Activated CD4-positive, alpha-beta memory T cell treated with anti-CD3 and anti-CD28 coated beads, Interleukin-2, amount 10 ng/mL, durations not matched to agents 7 days and 5 days (primary cell): ENCODE measurements around the gene SLC6A6. TPM values are rescaled to one million over a fixed set of nuclear protein-coding genes. Genes with fewer than 3 reads are reported as not detected.
"Not testable (repeated sequence)": the region's sequence is repeated elsewhere in the genome, so short reads cannot be mapped to it uniquely, and the experiment has no call there.

ENCODE experiments used
- CTCF ChIA-PET: fragments of 350-600 bp; sonication (Branson Sonifier 250); formaldehyde crosslinking; loops from one replicate; lab custom pipeline; 2021; ENCODE audit warnings: antibody characterized with exemption, inconsistent platforms; lab: Charles Lee
- POLR2A ChIA-PET: fragments of 350-600 bp; sonication (Branson Sonifier 250); formaldehyde crosslinking; loops from one replicate; lab custom pipeline; 2021; ENCODE audit warnings: antibody characterized with exemption; lab: Charles Lee
- DNase-seq: peaks from one replicate; pipeline ENCODE4 v3.0.0-alpha.2; 2020
- H3K27ac Mint-ChIP-seq: one replicate; pipeline ENCODE4 v1.8.0; 2021; ENCODE audit warnings: mild to moderate bottlenecking, mixed read lengths
- H3K27me3 Mint-ChIP-seq: one replicate; pipeline ENCODE4 v1.8.0; 2021; ENCODE audit warnings: mixed read lengths
- H3K36me3 Mint-ChIP-seq: one replicate; pipeline ENCODE4 v1.8.0; 2021; ENCODE audit warnings: low read depth, mixed read lengths
- H3K4me1 Mint-ChIP-seq: one replicate; pipeline ENCODE4 v1.8.0; 2021; ENCODE audit warnings: mixed read lengths
- H3K4me3 Mint-ChIP-seq: one replicate; pipeline ENCODE4 v1.8.0; 2021; ENCODE audit warnings: mild to moderate bottlenecking, mixed read lengths
- H3K9me3 Mint-ChIP-seq: one replicate; pipeline ENCODE4 v1.8.0; 2021; ENCODE audit warnings: mixed read lengths
- total RNA-seq, 2 experiments: library from RNA; stranded (reverse); gene quantifications; one replicate each; pipeline ENCODE4 v1.2.3, GENCODE V29; 2021

The SLC6A6 gene
- total RNA-seq, 2 experiments from 2014 or later: 59.0 to 61.5 TPM

GRCh38 chr3:14435175-14436014 lies 33.0 kb downstream of the SLC6A6 start:
- CTCF ChIA-PET: interaction anchor here (2.0 to 4.5 kb wide), 3 partner anchors 10 to 33 kb away, joined by 6 to 28 read pairs (median 6); partner anchors contain the start of gene SLC6A6
- Mint-ChIP-seq H3K4me3 (no peak overlapping the region), H3K36me3 (peaks cover 10% of the 10 kb centered on the region), H3K4me1 (peaks cover 61% of the 10 kb centered on the region), H3K27ac (no peak overlapping the region), H3K27me3 (no peaks in the 10 kb centered on the region), H3K9me3 (no peaks in the 10 kb centered on the region)
- no peak for DNase-seq
- POLR2A ChIA-PET: interaction anchor here (0.7 to 2.8 kb wide), 5 partner anchors 10 to 257 kb away, joined by 3 to 10 read pairs (median 3); partner anchors contain the start of genes LSM3, SLC6A6 and XPC

- no peaks in the 10 kb centered on the region for H3K27me3 Mint-ChIP-seq
- no peak for DNase-seq
- H3K36me3 Mint-ChIP-seq: peaks cover 10% of the 10 kb centered on the region
- H3K4me3 Mint-ChIP-seq: no peak overlapping the region
- POLR2A ChIA-PET: interaction anchor here (1.3 to 2.0 kb wide), 3 partner anchors 10 to 35 kb away, joined by 4 to 6 read pairs (median 6); partner anchors contain the start of gene SLC6A6
- H3K27ac Mint-ChIP-seq: no peak overlapping the region
- CTCF ChIA-PET: interaction anchor here (2.0 to 2.6 kb wide), 3 partner anchors 11 to 35 kb away, joined by 5 to 6 read pairs (median 6); partner anchors contain the start of gene SLC6A6
- H3K9me3 Mint-ChIP-seq: no peaks in the 10 kb centered on the region
- peaks cover 51% of the 10 kb centered on the region for H3K4me1 Mint-ChIP-seq
These were observed 34.5 kb downstream of the SLC6A6 start for GRCh38 chr3:14436954-14437281.

GRCh38 chr3:14437705-14438104 lies 35.3 kb downstream of the SLC6A6 start:
- CTCF ChIA-PET: interaction anchor here (0.7 to 2.6 kb wide), 3 partner anchors 12 to 877 kb away, joined by 5 to 6 read pairs (median 5); no protein-coding TSS in a partner anchor
- not testable (repeated sequence) for H3K9me3 Mint-ChIP-seq, DNase-seq, H3K4me3 Mint-ChIP-seq, H3K27me3 Mint-ChIP-seq, H3K27ac Mint-ChIP-seq
- Mint-ChIP-seq H3K36me3 (peaks cover 10% of the 10 kb centered on the region), H3K4me1 (peaks cover 47% of the 10 kb centered on the region)
- POLR2A ChIA-PET: interaction anchor here (1.3 to 2.0 kb wide), 2 partner anchors 11 to 13 kb away, joined by 6 read pairs; no protein-coding TSS in a partner anchor

GRCh38 chr3:14438262-14438661 lies 35.9 kb downstream of the SLC6A6 start:
- Mint-ChIP-seq H3K36me3 (peaks cover 10% of the 10 kb centered on the region), H3K9me3 (no peaks in the 10 kb centered on the region)
- CTCF ChIA-PET: interaction anchor here (2.0 to 2.6 kb wide), 2 partner anchors 12 to 29 kb away, joined by 5 to 6 read pairs; no protein-coding TSS in a partner anchor

GRCh38 chr3:14438929-14439328 lies 36.5 kb downstream of the SLC6A6 start:
- Mint-ChIP-seq H3K27ac (no peak overlapping the region), H3K36me3 (peaks cover 12% of the 10 kb centered on the region), H3K4me3 (no peak overlapping the region), H3K4me1 (peaks cover 36% of the 10 kb centered on the region), H3K27me3 (no peaks in the 10 kb centered on the region), H3K9me3 (no peaks in the 10 kb centered on the region)
- ChIA-PET POLR2A (no interaction called here), CTCF (interaction anchor here (0.9 to 1.0 kb wide), 2 partner anchors 28 to 553 kb away, joined by 3 read pairs; no protein-coding TSS in a partner anchor)
- DNase-seq: no peak

More at GRCh38 chr3:14438262-14438661, 35.9 kb downstream of the SLC6A6 start:
- no peak for DNase-seq
- Mint-ChIP-seq H3K4me1 (peaks cover 42% of the 10 kb centered on the region), H3K27ac (no peak overlapping the region), H3K27me3 (no peaks in the 10 kb centered on the region), H3K4me3 (no peak overlapping the region)
- POLR2A ChIA-PET: interaction anchor here (2.0 kb wide), 1 partner anchor 12 kb away, joined by 6 read pairs; no protein-coding TSS in a partner anchor

- H3K36me3 Mint-ChIP-seq: peaks cover 12% of the 10 kb centered on the region
- POLR2A ChIA-PET: no interaction called here
- H3K9me3 Mint-ChIP-seq: no peaks in the 10 kb centered on the region
- H3K27me3 Mint-ChIP-seq: no peaks in the 10 kb centered on the region
- CTCF ChIA-PET: interaction anchor here (0.9 to 1.0 kb wide), 2 partner anchors 27 to 554 kb away, joined by 3 read pairs; no protein-coding TSS in a partner anchor
- H3K4me1 Mint-ChIP-seq: peaks cover 29% of the 10 kb centered on the region
- no peak overlapping the region for H3K4me3 Mint-ChIP-seq
- no peak overlapping the region for H3K27ac Mint-ChIP-seq
- no peak for DNase-seq
These were observed 37.2 kb downstream of the SLC6A6 start for GRCh38 chr3:14439501-14440167.

GRCh38 chr3:14440168-14440518 lies 37.7 kb downstream of the SLC6A6 start:
- CTCF ChIA-PET: no interaction called here
- DNase-seq: no peak
- Mint-ChIP-seq H3K27me3 (no peaks in the 10 kb centered on the region), H3K4me3 (no peak overlapping the region), H3K36me3 (peaks cover 12% of the 10 kb centered on the region), H3K9me3 (no peaks in the 10 kb centered on the region), H3K4me1 (peaks cover 24% of the 10 kb centered on the region), H3K27ac (no peak overlapping the region)
- POLR2A ChIA-PET: no interaction called here

GRCh38 chr3:14440531-14441239 lies 38.3 kb downstream of the SLC6A6 start:
- Mint-ChIP-seq H3K27me3 (no peaks in the 10 kb centered on the region), H3K27ac (no peak overlapping the region), H3K36me3 (peaks cover 14% of the 10 kb centered on the region), H3K4me1 (peaks cover 19% of the 10 kb centered on the region), H3K4me3 (no peak overlapping the region), H3K9me3 (no peaks in the 10 kb centered on the region)
- CTCF ChIA-PET: no interaction called here
- DNase-seq: no peak
- POLR2A ChIA-PET: interaction anchor here (2.3 kb wide), 1 partner anchor 8 kb away, joined by 13 read pairs; no protein-coding TSS in a partner anchor

- ChIA-PET CTCF (no interaction called here), POLR2A (interaction anchor here (2.3 kb wide), 1 partner anchor 9 kb away, joined by 13 read pairs; no protein-coding TSS in a partner anchor)
- H3K36me3 Mint-ChIP-seq: peaks cover 21% of the 10 kb centered on the region
- no peaks in the 10 kb centered on the region for H3K9me3 Mint-ChIP-seq
- DNase-seq: no peak
- H3K4me3 Mint-ChIP-seq: no peak overlapping the region
- H3K4me1 Mint-ChIP-seq: peaks cover 17% of the 10 kb centered on the region
- H3K27ac Mint-ChIP-seq: no peak overlapping the region
- no peaks in the 10 kb centered on the region for H3K27me3 Mint-ChIP-seq
These were observed 39.0 kb downstream of the SLC6A6 start for GRCh38 chr3:14441240-14441919.

- POLR2A ChIA-PET: interaction anchor here (2.3 kb wide), 1 partner anchor 10 kb away, joined by 13 read pairs; no protein-coding TSS in a partner anchor
These were observed 39.5 kb downstream of the SLC6A6 start for GRCh38 chr3:14441920-14442300.

GRCh38 chr3:14444380-14444779 lies 42.0 kb downstream of the SLC6A6 start:
- Mint-ChIP-seq H3K27me3 (no peaks in the 10 kb centered on the region), H3K36me3 (peaks cover 51% of the 10 kb centered on the region), H3K4me3 (no peak overlapping the region), H3K9me3 (peaks cover 2% of the 10 kb centered on the region), H3K4me1 (peaks cover 19% of the 10 kb centered on the region), H3K27ac (no peak overlapping the region)
- POLR2A ChIA-PET: no interaction called here
- CTCF ChIA-PET: no interaction called here
- no peak for DNase-seq

More at GRCh38 chr3:14441920-14442300, 39.5 kb downstream of the SLC6A6 start:
- no peak for DNase-seq
- peaks cover 27% of the 10 kb centered on the region for H3K36me3 Mint-ChIP-seq
- H3K27me3 Mint-ChIP-seq: no peaks in the 10 kb centered on the region
- H3K4me3 Mint-ChIP-seq: no peak overlapping the region
- peaks cover 12% of the 10 kb centered on the region for H3K4me1 Mint-ChIP-seq
- CTCF ChIA-PET: no interaction called here
- H3K27ac Mint-ChIP-seq: no peak overlapping the region
- no peaks in the 10 kb centered on the region for H3K9me3 Mint-ChIP-seq

GRCh38 chr3:14445773-14446172 lies 43.4 kb downstream of the SLC6A6 start:
- H3K27ac Mint-ChIP-seq: no peak overlapping the region
- peaks cover 15% of the 10 kb centered on the region for H3K4me1 Mint-ChIP-seq
- peaks cover 2% of the 10 kb centered on the region for H3K9me3 Mint-ChIP-seq
- H3K27me3 Mint-ChIP-seq: no peaks in the 10 kb centered on the region
- CTCF ChIA-PET: no interaction called here
- DNase-seq: no peak
- peaks cover 52% of the 10 kb centered on the region for H3K36me3 Mint-ChIP-seq
- H3K4me3 Mint-ChIP-seq: no peak overlapping the region
- POLR2A ChIA-PET: interaction anchor here (0.7 to 1.1 kb wide), 3 partner anchors 10 to 43 kb away, joined by 3 read pairs; partner anchors contain the start of gene SLC6A6
